Erythroblast (primary cell): ENCODE measurements around the gene TMEM185A.
"Not testable (repeated sequence)": the region's sequence is repeated elsewhere in the genome, so short reads cannot be mapped to it uniquely, and the experiment has no call there.

Source experiments
- GATA1 ChIP-seq: IDR thresholded peaks from 2 replicates; pipeline ENCODE4 v1.6.1; 2011; ENCODE audit warnings: low read depth, mild to moderate bottlenecking, control low read depth, low read length, moderate library complexity
- POLR2A ChIP-seq: IDR thresholded peaks from 2 replicates; pipeline ENCODE4 v1.6.1; 2011; ENCODE audit warnings: mild to moderate bottlenecking, low read length

DNA sequence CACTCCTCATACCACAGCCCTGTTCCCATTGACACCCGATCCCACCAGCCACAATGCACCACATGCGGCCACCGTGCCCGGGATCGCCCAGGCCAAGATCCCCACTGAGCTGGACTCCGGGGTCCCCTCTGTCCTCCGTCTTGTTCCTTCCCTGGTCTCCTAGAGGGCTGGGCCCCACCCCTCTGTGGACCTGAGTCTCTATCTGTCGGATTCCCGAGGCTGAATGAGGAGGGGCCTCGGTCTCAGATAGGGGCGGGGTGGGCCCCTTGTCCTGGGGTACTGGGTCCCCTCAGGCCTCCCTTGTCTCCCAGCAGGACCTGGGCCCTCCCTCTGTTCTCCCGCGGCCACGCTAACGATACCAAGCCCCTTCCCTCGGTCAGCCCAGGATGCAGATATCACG is 46.0 kb downstream of the TMEM185A start:
- TF ChIP-seq POLR2A, GATA1: not testable (repeated sequence)
